ENCODE measurements around the gene STPG1. TPM values are rescaled to one million over a fixed set of nuclear protein-coding genes. Genes with fewer than 3 reads are reported as not detected.

The STPG1 gene
- total and polyA plus RNA-seq, 5 donors = 3.9 to 8.3 (median 6.8) TPM

- H3K4me3 ChIP-seq (ENCODE audit: low read length) = no peak overlapping the region
- intact Hi-C loops (cut with DNase I) = no loop called here
- no peak for ATAC-seq
- 96% methylated on average over 4 of the region's 4 CpGs for WGBS
- H3K9me3 ChIP-seq (ENCODE audit: control insufficient read depth, low read length) = no peaks in the 10 kb centered on the region
- H3K27ac ChIP-seq (ENCODE audit: low read length) = no peak overlapping the region
- DNase-seq = no peak
- H3K4me1 ChIP-seq (ENCODE audit: control insufficient read depth, insufficient read depth, low read length) = no peaks in the 10 kb centered on the region
- no peaks in the 10 kb centered on the region for H3K27me3 ChIP-seq (ENCODE audit: control insufficient read depth, insufficient read depth)
Measured at GRCh38 chr1:24353292-24353891, 60.2 kb downstream of the STPG1 start.

- no peaks in the 10 kb centered on the region for H3K9me3 ChIP-seq (ENCODE audit: control insufficient read depth, low read length)
- WGBS = 52% methylated on average over 7 of the region's 7 CpGs
Measured at GRCh38 chr1:24351918-24352627, 61.5 kb downstream of the STPG1 start.

GRCh38 chr1:24351247-24351646 lies 62.3 kb downstream of the STPG1 start:
- intact Hi-C loops (cut with DNase I) = no loop called here
- ATAC-seq (no peak), DNase-seq (no peak)
- 90% methylated on average over 4 of the region's 4 CpGs for WGBS
- Histone ChIP-seq H3K4me1 (ENCODE audit: control insufficient read depth, insufficient read depth, low read length) (no peaks in the 10 kb centered on the region), H3K9me3 (ENCODE audit: control insufficient read depth, low read length) (no peaks in the 10 kb centered on the region), H3K27ac (ENCODE audit: low read length) (no peak overlapping the region), H3K27me3 (ENCODE audit: control insufficient read depth, insufficient read depth) (no peaks in the 10 kb centered on the region), H3K4me3 (ENCODE audit: low read length) (no peak overlapping the region)

More at GRCh38 chr1:24351918-24352627, 61.5 kb downstream of the STPG1 start:
- intact Hi-C loops (cut with DNase I) = no loop called here
- no peaks in the 10 kb centered on the region for H3K4me1 ChIP-seq (ENCODE audit: control insufficient read depth, insufficient read depth, low read length)
- ATAC-seq (peak; percentile 55 to 62), DNase-seq (no peak)
- H3K4me3 ChIP-seq (ENCODE audit: low read length) = no peak overlapping the region
- no peaks in the 10 kb centered on the region for H3K27me3 ChIP-seq (ENCODE audit: control insufficient read depth, insufficient read depth)
- no peak overlapping the region for H3K27ac ChIP-seq (ENCODE audit: low read length)

GRCh38 chr1:24349891-24350290 lies 63.7 kb downstream of the STPG1 start:
- no peaks in the 10 kb centered on the region for H3K27me3 ChIP-seq (ENCODE audit: control insufficient read depth, insufficient read depth)
- no peak overlapping the region for H3K27ac ChIP-seq (ENCODE audit: low read length)
- 88% methylated on average over 2 of the region's 2 CpGs for WGBS

GRCh38 chr1:24348196-24348595 lies 65.4 kb downstream of the STPG1 start:
- WGBS = 81% methylated on average over 10 of the region's 10 CpGs
- DNase-seq = no peak
- Histone ChIP-seq H3K27ac (ENCODE audit: low read length) (no peak overlapping the region), H3K4me3 (ENCODE audit: low read length) (no peak overlapping the region), H3K4me1 (ENCODE audit: control insufficient read depth, insufficient read depth, low read length) (no peaks in the 10 kb centered on the region), H3K9me3 (ENCODE audit: control insufficient read depth, low read length) (no peaks in the 10 kb centered on the region), H3K27me3 (ENCODE audit: control insufficient read depth, insufficient read depth) (no peaks in the 10 kb centered on the region)
- no peak for ATAC-seq
- intact Hi-C loops (cut with DNase I) = no loop called here

More at GRCh38 chr1:24349891-24350290, 63.7 kb downstream of the STPG1 start:
- intact Hi-C loops (cut with DNase I) = no loop called here
- H3K4me1 ChIP-seq (ENCODE audit: control insufficient read depth, insufficient read depth, low read length) = no peaks in the 10 kb centered on the region
- no peak for DNase-seq
- H3K9me3 ChIP-seq (ENCODE audit: control insufficient read depth, low read length) = no peaks in the 10 kb centered on the region
- no peak for ATAC-seq
- no peak overlapping the region for H3K4me3 ChIP-seq (ENCODE audit: low read length)

GRCh38 chr1:24347159-24347934 lies 66.2 kb downstream of the STPG1 start:
- no peaks in the 10 kb centered on the region for H3K27me3 ChIP-seq (ENCODE audit: control insufficient read depth, insufficient read depth)
- DNase-seq (no peak), ATAC-seq (no peak)
- no peaks in the 10 kb centered on the region for H3K9me3 ChIP-seq (ENCODE audit: control insufficient read depth, low read length)
- intact Hi-C loops (cut with DNase I) = no loop called here
- WGBS = 70% methylated on average over 19 of the region's 19 CpGs
- no peak overlapping the region for H3K4me3 ChIP-seq (ENCODE audit: low read length)
- H3K4me1 ChIP-seq (ENCODE audit: control insufficient read depth, insufficient read depth, low read length) = no peaks in the 10 kb centered on the region
- no peak overlapping the region for H3K27ac ChIP-seq (ENCODE audit: low read length)

- no peak overlapping the region for H3K4me3 ChIP-seq (ENCODE audit: low read length)
- DNase-seq (no peak), ATAC-seq (no peak)
- WGBS = 80% methylated on average over 5 of the region's 5 CpGs
- no peak overlapping the region for H3K27ac ChIP-seq (ENCODE audit: low read length)
- H3K9me3 ChIP-seq (ENCODE audit: control insufficient read depth, low read length) = no peaks in the 10 kb centered on the region
- intact Hi-C loops (cut with DNase I) = no loop called here
- no peaks in the 10 kb centered on the region for H3K4me1 ChIP-seq (ENCODE audit: control insufficient read depth, insufficient read depth, low read length)
- H3K27me3 ChIP-seq (ENCODE audit: control insufficient read depth, insufficient read depth) = no peaks in the 10 kb centered on the region
Measured at GRCh38 chr1:24345334-24345733, 68.2 kb downstream of the STPG1 start.

- no peak for DNase-seq
- intact Hi-C loops (cut with DNase I) = no loop called here
- Histone ChIP-seq H3K4me3 (ENCODE audit: low read length) (no peak overlapping the region), H3K9me3 (ENCODE audit: control insufficient read depth, low read length) (no peaks in the 10 kb centered on the region), H3K27ac (ENCODE audit: low read length) (no peak overlapping the region), H3K4me1 (ENCODE audit: control insufficient read depth, insufficient read depth, low read length) (no peaks in the 10 kb centered on the region), H3K27me3 (ENCODE audit: control insufficient read depth, insufficient read depth) (no peaks in the 10 kb centered on the region)
- ATAC-seq = no peak
- WGBS = 80% methylated on average over 8 of the region's 8 CpGs
Measured at GRCh38 chr1:24344090-24344742, 69.4 kb downstream of the STPG1 start.

GRCh38 chr1:24343412-24344089 lies 70.0 kb downstream of the STPG1 start:
- no peak overlapping the region for H3K4me3 ChIP-seq (ENCODE audit: low read length)
- H3K4me1 ChIP-seq (ENCODE audit: control insufficient read depth, insufficient read depth, low read length) = no peaks in the 10 kb centered on the region
- ATAC-seq = peak in 1 of 2 donors; percentile 10
- 79% methylated on average over 13 of the region's 13 CpGs for WGBS
- no peaks in the 10 kb centered on the region for H3K9me3 ChIP-seq (ENCODE audit: control insufficient read depth, low read length)
- no peaks in the 10 kb centered on the region for H3K27me3 ChIP-seq (ENCODE audit: control insufficient read depth, insufficient read depth)
- no peak overlapping the region for H3K27ac ChIP-seq (ENCODE audit: low read length)
- DNase-seq = no peak
- intact Hi-C loops (cut with DNase I) = no loop called here

- WGBS = 67% methylated on average over 8 of the region's 8 CpGs
- Histone ChIP-seq H3K27ac (ENCODE audit: low read length) (no peak overlapping the region), H3K9me3 (ENCODE audit: control insufficient read depth, low read length) (no peaks in the 10 kb centered on the region), H3K27me3 (ENCODE audit: control insufficient read depth, insufficient read depth) (no peaks in the 10 kb centered on the region), H3K4me1 (ENCODE audit: control insufficient read depth, insufficient read depth, low read length) (no peaks in the 10 kb centered on the region), H3K4me3 (ENCODE audit: low read length) (no peak overlapping the region)
- ATAC-seq (no peak), DNase-seq (no peak)
- intact Hi-C loops (cut with DNase I) = no loop called here
Measured at GRCh38 chr1:24341260-24341659, 72.3 kb downstream of the STPG1 start.

Data from right cardiac atrium (tissue), 5 donors.